Lower leg skin (tissue), 3 donors: ENCODE results near the gene PDE1C.

Experiments
- POLR2A ChIP-seq, 2 donors: fragments of 450-650 bp; IDR thresholded peaks; one replicate each; pipeline ENCODE4 v1.6.1; 2016 to 2017; ENCODE audit warnings: antibody characterized with exemption in 2 of 2, mild to moderate bottlenecking in 1 of 2, moderate library complexity in 1 of 2
- TF ChIP-seq, protein P1 (sequence below), 3 donors: fragments of 450-650 bp; IDR thresholded peaks; one replicate each; pipeline ENCODE4 v1.5.1; 2016; ENCODE audit warnings: antibody characterized with exemption in 3 of 3, mild to moderate bottlenecking in 3 of 3, moderate library complexity in 2 of 3

DNA sequence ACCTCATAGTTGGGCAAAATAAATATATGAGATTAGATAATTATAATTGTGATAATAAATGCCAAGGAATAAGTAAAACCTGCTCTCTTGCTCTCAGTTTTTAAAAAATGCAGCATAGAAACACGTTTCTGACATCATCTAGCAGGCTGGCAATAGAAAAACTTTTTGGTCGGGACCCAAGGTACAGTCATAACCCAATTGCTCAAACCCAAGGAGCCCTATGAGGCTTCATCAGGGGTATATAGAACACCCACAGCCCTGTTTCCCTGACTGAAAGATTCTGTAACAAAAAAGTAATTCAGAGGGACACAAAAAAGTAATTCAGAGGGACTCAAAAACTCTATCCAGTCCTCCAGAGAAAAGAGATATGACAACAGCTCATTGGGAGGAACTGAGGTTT, 3.8 kb downstream of the PDE1C start:
- no peak for TF ChIP-seq POLR2A (IDR thresholded peaks at IDR 0.05)
- TF ChIP-seq, protein P1, sequence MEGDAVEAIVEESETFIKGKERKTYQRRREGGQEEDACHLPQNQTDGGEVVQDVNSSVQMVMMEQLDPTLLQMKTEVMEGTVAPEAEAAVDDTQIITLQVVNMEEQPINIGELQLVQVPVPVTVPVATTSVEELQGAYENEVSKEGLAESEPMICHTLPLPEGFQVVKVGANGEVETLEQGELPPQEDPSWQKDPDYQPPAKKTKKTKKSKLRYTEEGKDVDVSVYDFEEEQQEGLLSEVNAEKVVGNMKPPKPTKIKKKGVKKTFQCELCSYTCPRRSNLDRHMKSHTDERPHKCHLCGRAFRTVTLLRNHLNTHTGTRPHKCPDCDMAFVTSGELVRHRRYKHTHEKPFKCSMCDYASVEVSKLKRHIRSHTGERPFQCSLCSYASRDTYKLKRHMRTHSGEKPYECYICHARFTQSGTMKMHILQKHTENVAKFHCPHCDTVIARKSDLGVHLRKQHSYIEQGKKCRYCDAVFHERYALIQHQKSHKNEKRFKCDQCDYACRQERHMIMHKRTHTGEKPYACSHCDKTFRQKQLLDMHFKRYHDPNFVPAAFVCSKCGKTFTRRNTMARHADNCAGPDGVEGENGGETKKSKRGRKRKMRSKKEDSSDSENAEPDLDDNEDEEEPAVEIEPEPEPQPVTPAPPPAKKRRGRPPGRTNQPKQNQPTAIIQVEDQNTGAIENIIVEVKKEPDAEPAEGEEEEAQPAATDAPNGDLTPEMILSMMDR (IDR thresholded peaks at IDR 0.05) = no peak
